ENCODE measurements around the gene ARG2. TPM values are rescaled to one million over a fixed set of nuclear protein-coding genes. Genes with fewer than 3 reads are reported as not detected.
A peak's percentile ranks its signal among the peaks of the same experiment; 100 is the strongest.

ARG2 gene
- total and polyA plus RNA-seq, 10 donors, result 0.64 to 4.7 (median 1.1) TPM

DNA sequence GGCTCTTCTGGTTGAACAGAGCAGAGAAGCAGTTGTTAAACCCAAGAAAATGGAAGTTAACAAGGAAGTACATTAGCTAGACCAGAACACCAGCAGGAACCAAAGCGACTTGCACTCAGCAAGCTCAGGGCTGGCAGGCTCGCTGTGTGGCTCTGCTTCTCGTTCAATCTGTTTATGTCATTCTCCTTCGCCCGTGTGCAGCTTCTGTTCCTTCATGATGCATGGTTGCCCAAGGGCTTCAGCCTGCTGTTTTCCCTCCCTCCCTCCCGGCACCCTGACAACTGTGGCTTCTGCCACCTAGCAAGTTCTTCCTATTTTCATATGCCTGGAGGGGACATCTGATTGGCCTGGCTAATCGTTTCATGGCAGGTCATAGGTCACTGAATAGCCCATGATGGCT lies 44.9 kb upstream of the ARG2 start:
- WGBS, 5 donors, result 78 to 89% (median 83%) methylated on average over 7 of the region's 7 CpGs
- TF ChIP-seq, protein P1, sequence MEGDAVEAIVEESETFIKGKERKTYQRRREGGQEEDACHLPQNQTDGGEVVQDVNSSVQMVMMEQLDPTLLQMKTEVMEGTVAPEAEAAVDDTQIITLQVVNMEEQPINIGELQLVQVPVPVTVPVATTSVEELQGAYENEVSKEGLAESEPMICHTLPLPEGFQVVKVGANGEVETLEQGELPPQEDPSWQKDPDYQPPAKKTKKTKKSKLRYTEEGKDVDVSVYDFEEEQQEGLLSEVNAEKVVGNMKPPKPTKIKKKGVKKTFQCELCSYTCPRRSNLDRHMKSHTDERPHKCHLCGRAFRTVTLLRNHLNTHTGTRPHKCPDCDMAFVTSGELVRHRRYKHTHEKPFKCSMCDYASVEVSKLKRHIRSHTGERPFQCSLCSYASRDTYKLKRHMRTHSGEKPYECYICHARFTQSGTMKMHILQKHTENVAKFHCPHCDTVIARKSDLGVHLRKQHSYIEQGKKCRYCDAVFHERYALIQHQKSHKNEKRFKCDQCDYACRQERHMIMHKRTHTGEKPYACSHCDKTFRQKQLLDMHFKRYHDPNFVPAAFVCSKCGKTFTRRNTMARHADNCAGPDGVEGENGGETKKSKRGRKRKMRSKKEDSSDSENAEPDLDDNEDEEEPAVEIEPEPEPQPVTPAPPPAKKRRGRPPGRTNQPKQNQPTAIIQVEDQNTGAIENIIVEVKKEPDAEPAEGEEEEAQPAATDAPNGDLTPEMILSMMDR (IDR thresholded peaks at IDR 0.05 in 8 of 11, conservative IDR thresholded peaks at IDR 0.05 in 3 of 11), result no peak
- TF ChIP-seq POLR2AphosphoS5 (IDR thresholded peaks at IDR 0.05) (no peak), POLR2A (IDR thresholded peaks at IDR 0.05) (no peak)
- no peak overlapping the region for H3K4me3 ChIP-seq
- peak; percentile 58 for DNase-seq
- H3K27ac ChIP-seq, result no peak overlapping the region
- H3K36me3 ChIP-seq, result no peaks in the 10 kb centered on the region
- no peaks in the 10 kb centered on the region for H3K4me1 ChIP-seq
- no peaks in the 10 kb centered on the region for H3K9me3 ChIP-seq
- intact Hi-C loops (cut with DNase I; ENCODE audit: low total_unique reads), result no loop called here
- no peaks in the 10 kb centered on the region for H3K27me3 ChIP-seq (replicated peaks in 1 of 7)

DNA sequence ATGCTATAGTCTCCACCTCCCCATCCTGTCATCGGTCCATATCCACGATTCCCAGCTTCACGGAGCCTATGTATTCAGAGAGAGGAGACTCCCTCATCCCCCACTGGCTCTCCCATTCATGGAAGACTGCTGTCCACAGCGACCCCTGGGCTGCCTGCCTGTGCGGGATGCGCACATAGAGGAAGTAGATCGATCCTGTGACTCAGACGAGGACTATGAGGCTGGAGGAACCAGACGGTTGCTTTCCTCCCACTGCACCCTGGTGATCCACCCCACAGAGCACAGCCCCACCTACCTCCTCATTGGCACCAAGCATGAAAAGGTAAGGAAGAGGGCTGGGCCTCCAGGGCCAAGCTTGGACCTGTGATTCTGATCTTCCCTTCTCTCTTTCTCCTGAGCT lies 44.0 kb upstream of the ARG2 start:
- intact Hi-C loops (cut with DNase I; ENCODE audit: low total_unique reads), result no loop called here
- H3K9me3 ChIP-seq, result no peaks in the 10 kb centered on the region
- H3K27ac ChIP-seq, result no peak overlapping the region
- TF ChIP-seq, protein P1 (IDR thresholded peaks at IDR 0.05 in 8 of 11, conservative IDR thresholded peaks at IDR 0.05 in 3 of 11), result no peak
- TF ChIP-seq POLR2AphosphoS5 (IDR thresholded peaks at IDR 0.05) (no peak), POLR2A (IDR thresholded peaks at IDR 0.05) (no peak)
- H3K27me3 ChIP-seq (replicated peaks in 1 of 7), result no peaks in the 10 kb centered on the region
- peaks cover 0 to under 1% (median 0%) of the 10 kb centered on the region in 6 donors for H3K36me3 ChIP-seq
- no peak overlapping the region for H3K4me3 ChIP-seq
- H3K4me1 ChIP-seq, result no peaks in the 10 kb centered on the region
- DNase-seq, result peak; percentile 65
- WGBS, 5 donors, result 56 to 72% (median 60%) methylated on average over 9 of the region's 9 CpGs

DNA sequence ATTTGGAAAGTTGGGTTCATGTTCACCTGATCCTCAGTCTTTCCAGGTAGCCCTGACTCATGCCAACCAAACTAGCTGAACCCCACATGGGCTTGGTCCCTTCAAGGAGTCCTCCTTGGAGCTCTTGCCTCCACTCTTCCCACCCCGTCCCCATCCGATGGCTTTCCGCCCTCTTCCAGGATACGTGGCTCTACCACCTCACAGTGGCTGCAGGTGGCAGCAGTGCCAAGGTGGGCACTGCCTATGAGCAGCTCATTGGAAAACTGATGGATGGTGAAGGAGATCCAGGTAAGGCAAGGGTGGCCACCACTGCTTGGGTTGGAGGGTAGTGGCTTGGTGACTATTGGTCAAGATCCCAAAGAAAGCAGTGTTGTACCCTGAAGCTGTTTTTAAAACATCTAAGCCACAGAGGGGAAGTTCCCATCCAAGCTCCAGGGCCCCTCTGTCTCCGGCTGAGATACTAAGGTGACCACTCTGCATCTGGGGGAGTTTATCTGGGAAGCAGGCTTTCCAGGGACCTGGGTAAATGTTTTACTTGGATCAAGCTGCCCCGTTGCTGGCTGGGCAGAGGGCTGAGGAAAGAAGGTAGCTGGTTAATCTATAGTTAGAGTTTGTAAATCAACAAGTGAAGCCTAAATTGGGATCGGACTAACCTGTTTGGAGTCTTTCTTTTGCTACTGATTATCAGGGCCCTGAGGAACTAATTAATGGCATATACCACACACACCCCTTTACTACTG lies 43.3 kb upstream of the ARG2 start:
- TF ChIP-seq, protein P1 (IDR thresholded peaks at IDR 0.05 in 8 of 11, conservative IDR thresholded peaks at IDR 0.05 in 3 of 11), result no peak
- no peak for TF ChIP-seq POLR2A (IDR thresholded peaks at IDR 0.05)
- TF ChIP-seq POLR2AphosphoS5 (IDR thresholded peaks at IDR 0.05), result no peak
- H3K36me3 ChIP-seq, result peaks cover 0 to 7% (median 0%) of the 10 kb centered on the region in 6 donors
- WGBS, 5 donors, result 92 to 97% (median 95%) methylated on average over 7 of the region's 7 CpGs
- H3K9me3 ChIP-seq, result no peaks in the 10 kb centered on the region
- H3K27ac ChIP-seq, result no peak overlapping the region
- no peaks in the 10 kb centered on the region for H3K4me1 ChIP-seq
- intact Hi-C loops (cut with DNase I; ENCODE audit: low total_unique reads), result no loop called here
- H3K27me3 ChIP-seq (replicated peaks in 1 of 7), result no peaks in the 10 kb centered on the region
- H3K4me3 ChIP-seq, result no peak overlapping the region
- peak; percentile 55 for DNase-seq

DNA sequence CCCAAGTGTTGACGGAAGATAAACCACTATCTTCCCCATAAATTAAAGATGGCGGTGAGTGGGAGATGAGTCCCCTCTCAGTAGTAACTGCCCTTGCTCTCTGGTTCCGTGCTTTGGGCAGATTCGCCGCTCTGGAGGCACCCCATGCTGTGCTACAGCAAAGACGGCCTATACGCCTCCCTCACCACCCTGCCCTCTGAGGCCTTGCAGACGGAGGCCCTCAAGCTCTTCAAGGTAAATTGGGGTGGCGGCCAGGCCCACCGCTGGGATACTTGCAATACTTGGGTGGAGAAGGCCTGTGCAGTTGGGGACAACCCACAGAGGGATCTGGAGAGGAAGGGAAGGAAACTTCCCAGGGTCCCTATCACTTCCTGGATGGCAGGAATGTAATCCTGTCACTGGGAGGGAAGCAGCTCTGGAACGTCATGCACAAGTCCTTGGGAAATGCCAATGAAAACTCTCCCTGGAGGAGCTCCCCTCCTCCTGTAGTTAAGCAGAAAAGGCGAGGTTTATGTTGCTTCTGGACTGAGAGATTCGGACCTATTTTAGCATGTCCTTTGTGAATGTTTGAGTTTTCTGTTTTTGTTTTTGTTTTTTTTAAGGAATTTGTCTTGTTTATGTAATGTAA lies 42.4 kb upstream of the ARG2 start:
- DNase-seq, result peak; percentile 56
- H3K4me3 ChIP-seq, result no peak overlapping the region
- 75 to 82% (median 79%) methylated on average over 13 of the region's 13 CpGs for WGBS, 5 donors
- H3K9me3 ChIP-seq, result no peaks in the 10 kb centered on the region
- no peak for TF ChIP-seq POLR2A (IDR thresholded peaks at IDR 0.05)
- no peaks in the 10 kb centered on the region for H3K4me1 ChIP-seq
- peak overlapping the region in 1 of 8 donors; percentile 42 for H3K27ac ChIP-seq
- intact Hi-C loops (cut with DNase I; ENCODE audit: low total_unique reads), result no loop called here
- H3K36me3 ChIP-seq, result peaks cover 0 to 7% (median 0%) of the 10 kb centered on the region in 6 donors
- H3K27me3 ChIP-seq (replicated peaks in 1 of 7), result no peaks in the 10 kb centered on the region
